Body of pancreas (tissue), 4 donors: ENCODE results near the gene TBCE. TPM values are rescaled to one million over a fixed set of nuclear protein-coding genes. Genes with fewer than 3 reads are reported as not detected.

ENCODE experiments used
- ATAC-seq: fragments of 150-250 bp; one replicate; pipeline ENCODE4 v1.9.1; 2016
- DNase-seq, 4 donors: peaks; one replicate each; pipeline ENCODE4 v3.0.0-alpha.2; 2019
- H3K27ac ChIP-seq, 4 donors: fragments of 200-600 bp; sonication (generic); 1 replicate in 3 of 4; 2 replicates in 1 of 4; pipeline versions ENCODE4 v1.5.1 to v1.6.1; 2016 to 2019; ENCODE audit warnings: mild to moderate bottlenecking in 1 of 4, mixed read lengths in 1 of 4, moderate library complexity in 1 of 4
- H3K27me3 ChIP-seq, 2 donors: fragments of 200-600 bp; sonication (generic); one replicate each; pipeline ENCODE4 v1.6.0; 2016; ENCODE audit warnings: mild to moderate bottlenecking in 1 of 2
- H3K36me3 ChIP-seq, 2 donors: fragments of 200-600 bp; sonication (generic); replicated peaks in 1 of 2; 2 replicates each; pipeline ENCODE4 v1.5.1; 2016; ENCODE audit warnings: low read depth in 2 of 2; ENCODE audit not compliant: insufficient read depth in 1 of 2
- H3K4me1 ChIP-seq: fragments of 200-600 bp; sonication (generic); one replicate; pipeline ENCODE4 v1.6.0; 2016
- H3K4me3 ChIP-seq, 2 donors: fragments of 200-600 bp; sonication (generic); 1 replicate in 1 of 2; 2 replicates in 1 of 2; pipeline ENCODE4 v1.5.1; 2016 to 2019
- H3K9me3 ChIP-seq, 3 donors: fragments of 200-600 bp; sonication (generic); 1 replicate in 2 of 3; 2 replicates in 1 of 3; pipeline ENCODE4 v1.5.1; 2016
- CTCF ChIP-seq, 7 experiments: fragments of 450-650 bp in 4 of 7; fragments of 200-600 bp in 3 of 7; sonication (generic) in 3 of 7; IDR thresholded peaks; one replicate each; pipeline ENCODE4 v1.5.1; 2016 to 2019; ENCODE audit warnings: antibody characterized with exemption in 7 of 7
- POLR2A ChIP-seq, 3 donors: fragments of 450-650 bp; IDR thresholded peaks; one replicate each; pipeline ENCODE4 v1.6.1; 2016; ENCODE audit warnings: antibody characterized with exemption in 3 of 3, mild to moderate bottlenecking in 2 of 3
- WGBS, 2 donors: methylation state at CpG; one replicate each; pipeline ENCODE4 v1.1.5; 2017; 5-methylcytosine and 5-hydroxymethylcytosine counted together
- intact Hi-C: fragments of 100-400 bp; cut with DNase I; formaldehyde crosslinking; loops from one replicate; pipeline ENCODE4 v1.15.1; 2023
- total RNA-seq, 2 donors: library from RNA; depleted of rRNA; stranded (reverse); fragments of >200 nt; gene quantifications; one replicate each; pipeline ENCODE4 v1.1.0, GENCODE V29; 2016

The TBCE gene
- total RNA-seq, 2 donors from 2014 or later, result 15.0 to 22.1 TPM

- DNase-seq (no peak), ATAC-seq (no peak)
- Histone ChIP-seq H3K4me3 (no peak overlapping the region), H3K36me3 (no peaks in the 10 kb centered on the region), H3K27ac (no peak overlapping the region), H3K4me1 (peaks cover 56% of the 10 kb centered on the region), H3K9me3 (no peaks in the 10 kb centered on the region), H3K27me3 (no peaks in the 10 kb centered on the region)
- no peak for TF ChIP-seq POLR2A (IDR thresholded peaks at IDR 0.05)
- TF ChIP-seq CTCF (IDR thresholded peaks at IDR 0.05), result no peak
- WGBS, 2 donors, result 7 to 11% methylated on average over 3 of the region's 3 CpGs
- intact Hi-C loops, result loop anchor here (10.0 kb wide), 1 partner anchor 60 kb away; no protein-coding TSS in a partner anchor
Measured at GRCh38 chr1:235325139-235325538, 42.1 kb upstream of the TBCE start.

- H3K4me3 ChIP-seq, result no peak overlapping the region
- no peak for DNase-seq
- H3K9me3 ChIP-seq, result no peaks in the 10 kb centered on the region
- ATAC-seq, result no peak
- no peak for TF ChIP-seq POLR2A (IDR thresholded peaks at IDR 0.05)
- no peak for TF ChIP-seq CTCF (IDR thresholded peaks at IDR 0.05)
- H3K4me1 ChIP-seq, result peaks cover 63% of the 10 kb centered on the region
- no peaks in the 10 kb centered on the region for H3K27me3 ChIP-seq
- intact Hi-C loops, result loop anchor here (10.0 kb wide), 1 partner anchor 61 kb away; no protein-coding TSS in a partner anchor
- WGBS, 2 donors, result 10 to 14% methylated on average over 2 of the region's 2 CpGs
- H3K27ac ChIP-seq, result no peak overlapping the region
- no peaks in the 10 kb centered on the region for H3K36me3 ChIP-seq
Measured at GRCh38 chr1:235325854-235326253, 41.4 kb upstream of the TBCE start.

- intact Hi-C loops, result loop anchor here (10.0 kb wide), 1 partner anchor 62 kb away; no protein-coding TSS in a partner anchor
Measured at GRCh38 chr1:235326719-235327558, 40.3 kb upstream of the TBCE start.

GRCh38 chr1:235327559-235328270 lies 39.5 kb upstream of the TBCE start, which contains the start of gene ARID4B:
TSS of gene ARID4B (minus strand) at chr1:235328179. CDS start at chr1:235326919, 1,260 bp downstream.
- H3K36me3 ChIP-seq, result no peaks in the 10 kb centered on the region
- intact Hi-C loops, result loop anchor here (10.0 kb wide), 1 partner anchor 63 kb away; no protein-coding TSS in a partner anchor
- ATAC-seq (peak; percentile 6), DNase-seq (no peak)
- H3K4me1 ChIP-seq, result peaks cover 62% of the 10 kb centered on the region
- 0 to 1% methylated on average over 23 to 55 of the region's 58 CpGs for WGBS, 2 donors
- peak within 1 kb of the TSS; percentile 89 to 93 for H3K4me3 ChIP-seq
- no peaks in the 10 kb centered on the region for H3K9me3 ChIP-seq
- TF ChIP-seq CTCF (IDR thresholded peaks at IDR 0.05) (no peak), POLR2A (IDR thresholded peaks at IDR 0.05) (peak; percentile 61 to 84 (median 80))
- peak within 1 kb of the TSS; percentile 91 to 96 (median 93) for H3K27ac ChIP-seq
- no peaks in the 10 kb centered on the region for H3K27me3 ChIP-seq

More at GRCh38 chr1:235326719-235327558, 40.3 kb upstream of the TBCE start:
- Histone ChIP-seq H3K4me3 (peak overlapping the region; percentile 89 to 93), H3K27me3 (no peaks in the 10 kb centered on the region), H3K36me3 (no peaks in the 10 kb centered on the region), H3K9me3 (no peaks in the 10 kb centered on the region), H3K27ac (peak overlapping the region; percentile 91 to 96 (median 93)), H3K4me1 (peaks cover 63% of the 10 kb centered on the region)
- no peak for TF ChIP-seq CTCF (IDR thresholded peaks at IDR 0.05)
- peak in 1 of 3 donors; percentile 32 for TF ChIP-seq POLR2A (IDR thresholded peaks at IDR 0.05)
- 0% methylated on average over 14 to 72 of the region's 78 CpGs for WGBS, 2 donors
- ATAC-seq (no peak), DNase-seq (peak; percentile 39 to 44 (median 42))
